Lung (tissue), 16 donors: ENCODE results near the gene OR4D9. TPM values are rescaled to one million over a fixed set of nuclear protein-coding genes. Genes with fewer than 3 reads are reported as not detected.

Experiments used
- ATAC-seq: fragments of 200-7000 bp; cut with Tn5 transposase; one replicate; pipeline ENCODE4 v1.9.1; 2020; ENCODE audit warnings: moderate number of reproducible peaks; ENCODE audit not compliant: insufficient read depth, low FRiP score
- DNase-seq, 3 donors: peaks; one replicate each; pipeline ENCODE4 v3.0.0-alpha.2; 2013 to 2017
- H3K27ac ChIP-seq, 2 donors: one replicate each; pipeline ENCODE4 v1.5.1; 2013; ENCODE audit warnings: mild to moderate bottlenecking in 2 of 2, moderate library complexity in 2 of 2, control low read depth in 1 of 2, inconsistent platforms in 1 of 2, low read depth in 1 of 2, low read length in 1 of 2
- H3K27me3 ChIP-seq, 3 donors: one replicate each; pipeline ENCODE4 v1.5.1; 2013; ENCODE audit warnings: low read length in 2 of 3; ENCODE audit not compliant: control insufficient read depth in 3 of 3, insufficient read depth in 3 of 3
- H3K36me3 ChIP-seq, 4 donors: one replicate each; pipeline ENCODE4 v1.5.1; 2013; ENCODE audit warnings: low read length in 4 of 4, mild to moderate bottlenecking in 1 of 4, moderate library complexity in 1 of 4; ENCODE audit not compliant: control insufficient read depth in 4 of 4, insufficient read depth in 4 of 4
- H3K4me1 ChIP-seq, 5 donors: one replicate each; pipeline ENCODE4 v1.5.1; 2013; ENCODE audit warnings: low read length in 5 of 5, mild to moderate bottlenecking in 2 of 5, moderate library complexity in 1 of 5; ENCODE audit not compliant: control insufficient read depth in 5 of 5, insufficient read depth in 5 of 5
- H3K4me3 ChIP-seq: one replicate; pipeline ENCODE4 v1.5.1; 2013; ENCODE audit warnings: mild to moderate bottlenecking, control low read depth, moderate library complexity
- H3K9ac ChIP-seq, 2 donors: one replicate each; pipeline ENCODE4 v1.5.1; 2013; ENCODE audit warnings: low read length in 2 of 2, control low read depth in 1 of 2; ENCODE audit not compliant: insufficient read depth in 1 of 2
- H3K9me3 ChIP-seq, 4 donors: one replicate each; pipeline ENCODE4 v1.5.1; 2013; ENCODE audit warnings: low read length in 3 of 4, mild to moderate bottlenecking in 1 of 4, moderate library complexity in 1 of 4; ENCODE audit not compliant: control insufficient read depth in 4 of 4, insufficient read depth in 3 of 4
- CTCF ChIP-seq: IDR thresholded peaks from 2 replicates; pipeline ENCODE4 v1.5.1; 2012; ENCODE audit warnings: mild to moderate bottlenecking; ENCODE audit errors: control extremely low read depth, extremely low read depth
- WGBS, 2 donors: extraction: QIAGEN DNeasy Blood & Tissue Kit; methylation state at CpG; one replicate each; pipeline ENCODE4 v1.1.7; 2013; 5-methylcytosine and 5-hydroxymethylcytosine counted together
- long read RNA-seq, 5 donors: transcript quantifications; one replicate each; lab custom pipeline, GENCODE V29; 2026
- polyA plus RNA-seq, 2 donors: library from polyadenylated mRNA; stranded (reverse); fragments of 200-250 nt; gene quantifications; one replicate each; pipeline ENCODE4 v1.2.1, GENCODE V29; 2013
- total RNA-seq, 2 donors: library from RNA; depleted of rRNA in 1 of 2; stranded (reverse); fragments of >200 nt in 1 of 2; gene quantifications; one replicate each; pipeline ENCODE4 v1.2.1, GENCODE V29; 2014 to 2021
- donor health status: control.
- donor health status: control.
- donor health status: Bipolar disorder and iron deficiency.
- donor health status: healthy.
- donor health status: DM: yes; HTN: yes; CAD: no.

OR4D9 gene
- not detected for total RNA-seq
- polyA plus RNA-seq: not detected
- long read RNA-seq, donor 1: 0 reads
- long read RNA-seq, donor 2: 0 reads
- long read RNA-seq, donor 3: 0 reads
- long read RNA-seq, donor 4: 0 reads
- long read RNA-seq, donor 5: 0 reads

- Histone ChIP-seq H3K27ac (peak within 1 kb of the TSS in 1 of 2 donors; percentile 53), H3K9ac (no peak within 1 kb of the TSS), H3K27me3 (no peaks in the 10 kb centered on the region), H3K36me3 (no peaks in the 10 kb centered on the region), H3K4me3 (no peak within 1 kb of the TSS), H3K9me3 (no peaks in the 10 kb centered on the region), H3K4me1 (peaks cover 0 to 4% (median 0%) of the 10 kb centered on the region in 5 donors)
- no peak for ATAC-seq
- 2 to 19% methylated on average over 2 of the region's 2 CpGs for WGBS, 2 donors
- no peak for TF ChIP-seq CTCF
- DNase-seq: peak in 2 of 3 donors; percentile 43 to 53
Observed at GRCh38 chr11:59510941-59511589, at the start of gene OR4D9. OR4D9 (plus strand) TSS chr11:59511539; CDS start chr11:59514913, 3,374 bp downstream.

- no peaks in the 10 kb centered on the region for H3K36me3 ChIP-seq
- no peak overlapping the region for H3K4me3 ChIP-seq
- peaks cover 0 to 2% (median 0%) of the 10 kb centered on the region in 4 donors for H3K9me3 ChIP-seq
- no peak overlapping the region for H3K27ac ChIP-seq
- DNase-seq (peak in 2 of 3 donors; percentile 24 to 31), ATAC-seq (no peak)
- no peaks in the 10 kb centered on the region for H3K4me1 ChIP-seq
- 43 to 66% methylated on average over 5 of the region's 5 CpGs for WGBS, 2 donors
- no peak overlapping the region for H3K9ac ChIP-seq
- H3K27me3 ChIP-seq: no peaks in the 10 kb centered on the region
- TF ChIP-seq CTCF: no peak
Observed at GRCh38 chr11:59463190-59463641, 48.1 kb upstream of the OR4D9 start.

DNA sequence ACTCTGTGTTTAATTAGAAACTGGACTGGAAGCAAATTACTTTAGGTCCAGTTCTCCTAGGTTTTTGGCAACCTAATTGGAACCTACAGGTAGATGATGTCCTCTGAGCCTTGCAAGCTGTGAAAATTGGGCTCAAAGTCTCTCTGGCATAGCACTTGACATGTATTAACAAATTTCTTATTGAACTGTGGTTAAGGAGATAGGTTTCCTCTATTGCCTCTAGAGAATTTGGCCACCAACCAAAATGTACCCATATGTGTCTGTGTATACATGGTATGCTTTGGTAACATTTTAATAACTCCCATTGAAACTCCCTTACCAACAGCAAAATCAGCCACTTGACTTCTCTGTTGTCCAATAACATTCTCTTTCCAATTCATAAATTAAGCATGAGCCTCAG is 38.3 kb upstream of the OR4D9 start, which contains the start of gene OR4D10:
Gene OR4D10, plus strand, starts transcription at position 301 of the 400 bp plus-strand sequence. CDS start 4,115 bp downstream, outside the sequence.
- H3K4me1 ChIP-seq: no peaks in the 10 kb centered on the region
- DNase-seq (no peak), ATAC-seq (no peak)
- no peaks in the 10 kb centered on the region for H3K27me3 ChIP-seq
- no peak within 1 kb of the TSS for H3K27ac ChIP-seq
- H3K36me3 ChIP-seq: no peaks in the 10 kb centered on the region
- H3K4me3 ChIP-seq: no peak within 1 kb of the TSS
- TF ChIP-seq CTCF: no peak
- H3K9me3 ChIP-seq: no peaks in the 10 kb centered on the region
- H3K9ac ChIP-seq: no peak within 1 kb of the TSS
